ENCODE measurements around the gene C1QTNF8. TPM values are rescaled to one million over a fixed set of nuclear protein-coding genes. Genes with fewer than 3 reads are reported as not detected.

The C1QTNF8 gene
- total RNA-seq, 1 experiment from 2014 or later: not detected

- Mint-ChIP-seq H3K4me1 (peaks cover 0 to 3% of the 10 kb centered on the region in 2 experiments; a peak in 1 of 4 replicates), H3K4me3 (no peak overlapping the region), H3K27ac (no peak overlapping the region; a peak in 1 of 7 replicates), H3K9me3 (no peaks in the 10 kb centered on the region; a peak in 1 of 5 replicates), H3K27me3 (ENCODE audit: low read depth) (peaks cover 45% of the 10 kb centered on the region), H3K36me3 (ENCODE audit: insufficient read depth in 1 of 3, low read depth in 3 of 3) (no peaks in the 10 kb centered on the region)
- no peak for TF ChIP-seq CTCF (conservative IDR thresholded peaks at IDR 0.05)
- H2BK120ac ChIP-seq (ENCODE audit: low read depth, low read length, poor library complexity, severe bottlenecking): no peak overlapping the region
- no peaks in the 10 kb centered on the region for H4K20me1 ChIP-seq (ENCODE audit: control insufficient read depth, insufficient read depth, insufficient read length)
- no peak overlapping the region for H3K4ac ChIP-seq (ENCODE audit: low read depth, low read length)
- no peak overlapping the region for H3K56ac ChIP-seq (ENCODE audit: insufficient read length, low read depth, low read length)
- no peak overlapping the region for H3K9ac ChIP-seq (ENCODE audit: extremely low read depth, insufficient read length, low read length)
- no peak overlapping the region for H3K27ac ChIP-seq (ENCODE audit: insufficient read length, low read depth, low read length)
- H3K18ac ChIP-seq (ENCODE audit: insufficient read length, low read depth, low read length): no peak overlapping the region
- no peak overlapping the region for H2AFZ ChIP-seq (ENCODE audit: low read length)
- H2BK5ac ChIP-seq (ENCODE audit: insufficient read length, low read length): no peak overlapping the region
- no peak overlapping the region for H4K5ac ChIP-seq (ENCODE audit: insufficient read length, low read depth, low read length)
- H3K4me1 ChIP-seq (ENCODE audit: insufficient read depth, low read length): no peaks in the 10 kb centered on the region
- H3K9me3 ChIP-seq (ENCODE audit: control insufficient read depth, low read depth, low read length): no peaks in the 10 kb centered on the region
- H2BK20ac ChIP-seq (ENCODE audit: low read depth, low read length, poor library complexity, severe bottlenecking): no peak overlapping the region
- H3K79me1 ChIP-seq (ENCODE audit: insufficient read depth, low read depth, low read length, poor library complexity, severe bottlenecking): no peaks in the 10 kb centered on the region
- no peak overlapping the region for H2AK5ac ChIP-seq (ENCODE audit: insufficient read length, low read length)
- no CpG with 5 or more reads among the region's 16 CpGs for WGBS (ENCODE audit: extremely low coverage, insufficient read length, low lambda C conversion rate)
- peaks cover 4% of the 10 kb centered on the region for H3K23me2 ChIP-seq (ENCODE audit: insufficient read length, low read depth, low read length, poor library complexity, severe bottlenecking)
- no peak overlapping the region for H4K8ac ChIP-seq (replicated peaks; ENCODE audit: insufficient read length, low read depth, low read length)
- H4K91ac ChIP-seq (ENCODE audit: insufficient read length, low read depth, low read length): no peak overlapping the region
- no peak overlapping the region for H3K23ac ChIP-seq (ENCODE audit: insufficient read length, low read depth, low read length)
- no peak overlapping the region for H3K14ac ChIP-seq (ENCODE audit: insufficient read depth, low read length)
- no peak overlapping the region for H2BK12ac ChIP-seq (ENCODE audit: insufficient read length, low read depth, low read length)
- H3K27me3 ChIP-seq (ENCODE audit: insufficient read depth, low read length): no peaks in the 10 kb centered on the region
- no peaks in the 10 kb centered on the region for H3K79me2 ChIP-seq (ENCODE audit: insufficient read depth, low read length)
- H3K4me2 ChIP-seq (ENCODE audit: insufficient read depth, insufficient read length, low read length): no peak overlapping the region
- no peak for DNase-seq
- no peak overlapping the region for H3T11ph ChIP-seq (ENCODE audit: low read length)
- no peak overlapping the region for H2BK15ac ChIP-seq (ENCODE audit: low read depth, low read length)
These were observed 10.6 kb upstream of the C1QTNF8 start for GRCh38 chr16:1106659-1107058.
